ENCODE data around the gene SMAD6.

DNA sequence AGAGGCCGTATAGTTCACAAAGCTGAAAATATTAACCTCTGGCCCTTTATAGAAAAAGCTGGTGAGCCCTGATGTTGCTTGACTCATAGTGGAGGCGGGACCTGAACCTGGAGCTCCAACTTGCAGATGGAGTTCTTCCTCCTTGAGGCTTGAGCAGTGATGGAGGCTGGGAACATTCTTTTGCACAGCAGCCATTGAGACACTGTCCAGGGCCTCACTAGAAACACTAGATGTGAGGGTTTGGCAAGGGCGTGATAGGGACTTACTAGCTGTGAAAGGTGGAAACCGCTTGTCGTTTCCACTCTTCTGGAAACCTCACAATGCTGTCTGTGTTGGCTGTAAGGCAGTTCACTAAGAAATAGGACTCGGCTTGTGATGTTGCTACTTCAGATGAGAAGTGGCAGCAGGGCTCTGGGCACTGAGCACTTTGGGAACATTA lies 12.5 kb downstream of the SMAD6 start:
- TF ChIP-seq, protein P1, sequence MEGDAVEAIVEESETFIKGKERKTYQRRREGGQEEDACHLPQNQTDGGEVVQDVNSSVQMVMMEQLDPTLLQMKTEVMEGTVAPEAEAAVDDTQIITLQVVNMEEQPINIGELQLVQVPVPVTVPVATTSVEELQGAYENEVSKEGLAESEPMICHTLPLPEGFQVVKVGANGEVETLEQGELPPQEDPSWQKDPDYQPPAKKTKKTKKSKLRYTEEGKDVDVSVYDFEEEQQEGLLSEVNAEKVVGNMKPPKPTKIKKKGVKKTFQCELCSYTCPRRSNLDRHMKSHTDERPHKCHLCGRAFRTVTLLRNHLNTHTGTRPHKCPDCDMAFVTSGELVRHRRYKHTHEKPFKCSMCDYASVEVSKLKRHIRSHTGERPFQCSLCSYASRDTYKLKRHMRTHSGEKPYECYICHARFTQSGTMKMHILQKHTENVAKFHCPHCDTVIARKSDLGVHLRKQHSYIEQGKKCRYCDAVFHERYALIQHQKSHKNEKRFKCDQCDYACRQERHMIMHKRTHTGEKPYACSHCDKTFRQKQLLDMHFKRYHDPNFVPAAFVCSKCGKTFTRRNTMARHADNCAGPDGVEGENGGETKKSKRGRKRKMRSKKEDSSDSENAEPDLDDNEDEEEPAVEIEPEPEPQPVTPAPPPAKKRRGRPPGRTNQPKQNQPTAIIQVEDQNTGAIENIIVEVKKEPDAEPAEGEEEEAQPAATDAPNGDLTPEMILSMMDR (conservative IDR thresholded peaks at IDR 0.05; ENCODE audit: low read depth, low read length): no peak
- TF ChIP-seq EZH2 (IDR thresholded peaks at IDR 0.05; ENCODE audit: low read length, unreplicated experiment): no peak
- no peak for TF ChIP-seq EZH2phosphoT487 (IDR thresholded peaks at IDR 0.05; ENCODE audit: borderline replicate concordance, low read length)
